NCI-H2196 treated with DMSO at 0.1 percent for 48 hours (cell line): ENCODE measurements around the gene ZNF469.
"Not testable (repeated sequence)": the region's sequence is repeated elsewhere in the genome, so short reads cannot be mapped to it uniquely, and the experiment has no call there.

ENCODE experiments used
- DNase-seq: peaks from one replicate; lab custom pipeline; 2025; ENCODE audit not compliant: unreplicated experiment; lab: John Stamatoyannopoulos, UW

Gene ZNF469

DNA sequence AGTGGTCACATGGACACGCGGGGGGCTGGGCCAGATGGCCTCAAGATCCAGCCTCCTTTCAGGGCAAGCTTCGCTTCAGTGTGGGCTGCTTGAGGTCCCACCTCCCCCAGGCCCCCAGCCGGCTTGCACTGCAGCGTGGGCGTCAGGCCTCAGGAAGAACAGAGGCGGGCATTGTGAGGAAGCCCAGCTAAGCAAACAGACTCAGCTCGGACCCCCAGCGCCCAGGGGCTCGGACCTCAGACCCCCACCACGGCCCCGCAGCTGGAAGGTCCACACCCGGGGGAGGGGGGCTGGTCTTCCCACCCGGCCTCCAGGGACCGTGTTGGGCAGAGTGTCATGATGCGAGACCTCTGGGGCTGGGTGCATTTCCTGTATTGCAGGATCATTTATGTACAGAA lies 24.7 kb upstream of the ZNF469 start:
- DNase-seq: no peak

DNA sequence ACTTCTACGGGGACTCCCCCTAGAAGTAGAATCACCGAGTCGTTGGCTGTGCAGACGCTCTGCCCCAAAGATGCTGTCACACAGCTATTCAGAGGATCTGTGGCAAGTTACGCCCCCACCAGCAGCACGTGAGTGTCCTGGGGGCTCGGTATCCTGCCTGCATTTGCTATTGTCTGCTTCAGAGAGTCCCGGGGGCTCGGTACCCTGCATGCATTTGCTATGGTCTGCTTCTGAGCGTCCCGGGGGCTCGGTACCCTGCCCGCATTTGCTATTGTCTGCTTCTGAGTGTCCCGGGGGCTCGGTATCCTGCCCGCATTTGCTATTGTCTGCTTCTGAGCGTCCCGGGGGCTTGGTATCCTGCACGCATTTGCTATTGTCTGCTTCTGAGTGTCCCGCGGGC lies 23.8 kb upstream of the ZNF469 start:
- DNase-seq: no peak

- DNase-seq: not testable (repeated sequence)
Observed at GRCh38 chr16:88360401-88360800, 22.4 kb upstream of the ZNF469 start.

GRCh38 chr16:88360999-88361398 lies 21.8 kb upstream of the ZNF469 start:
- no peak for DNase-seq

DNA sequence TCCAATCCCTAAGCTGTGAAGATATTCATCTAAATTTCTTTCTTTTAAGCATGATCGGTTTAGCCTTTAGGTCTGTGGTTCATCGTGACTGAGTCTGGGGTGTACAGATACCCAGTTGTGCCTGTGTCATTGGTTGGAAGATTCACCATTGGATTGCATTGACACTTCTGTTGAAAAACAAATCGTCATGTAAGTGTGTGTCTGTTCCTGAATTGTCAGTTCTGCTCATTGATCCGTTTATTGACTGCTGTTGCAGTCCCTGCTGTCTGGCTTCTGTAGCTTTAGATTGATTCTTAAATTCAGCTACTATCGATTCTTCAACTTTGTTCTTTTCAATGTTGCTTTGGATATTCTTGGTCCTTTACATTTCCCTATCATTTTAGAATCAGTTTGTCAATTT lies 21.0 kb upstream of the ZNF469 start:
- no peak for DNase-seq

DNA sequence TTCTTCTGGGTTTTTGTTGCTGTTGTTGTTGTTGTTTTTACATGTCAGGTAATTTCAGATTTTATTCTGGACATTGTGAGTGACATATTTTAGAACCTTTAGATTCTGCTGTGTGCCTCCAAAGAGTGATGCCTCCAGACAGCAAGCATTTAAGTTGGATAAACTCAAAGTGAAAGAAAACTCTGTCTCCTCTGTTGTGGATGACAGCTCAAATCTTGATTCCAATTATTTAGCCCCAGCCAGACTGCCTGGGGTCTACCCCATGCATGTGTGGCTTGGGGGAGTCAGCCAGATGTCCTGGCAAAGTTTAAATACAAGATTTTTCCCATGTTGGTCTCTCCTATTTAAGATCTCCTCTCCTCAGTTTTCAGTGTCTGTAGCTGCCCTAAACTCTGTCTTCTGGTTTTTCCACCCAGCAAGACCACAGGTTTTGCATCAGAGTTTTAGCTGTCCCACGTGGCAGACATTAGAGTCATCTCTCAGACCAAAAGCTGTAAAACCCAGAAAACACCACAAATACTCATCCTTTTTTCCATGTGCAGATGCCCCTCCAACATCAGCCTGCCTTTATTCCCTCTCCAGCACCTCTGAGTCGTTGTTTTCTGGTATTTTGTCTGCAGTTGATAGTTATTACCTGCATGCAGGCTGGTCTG lies 19.4 kb upstream of the ZNF469 start:
- DNase-seq: no peak

GRCh38 chr16:88365244-88365865 lies 17.4 kb upstream of the ZNF469 start:
- no peak for DNase-seq

DNA sequence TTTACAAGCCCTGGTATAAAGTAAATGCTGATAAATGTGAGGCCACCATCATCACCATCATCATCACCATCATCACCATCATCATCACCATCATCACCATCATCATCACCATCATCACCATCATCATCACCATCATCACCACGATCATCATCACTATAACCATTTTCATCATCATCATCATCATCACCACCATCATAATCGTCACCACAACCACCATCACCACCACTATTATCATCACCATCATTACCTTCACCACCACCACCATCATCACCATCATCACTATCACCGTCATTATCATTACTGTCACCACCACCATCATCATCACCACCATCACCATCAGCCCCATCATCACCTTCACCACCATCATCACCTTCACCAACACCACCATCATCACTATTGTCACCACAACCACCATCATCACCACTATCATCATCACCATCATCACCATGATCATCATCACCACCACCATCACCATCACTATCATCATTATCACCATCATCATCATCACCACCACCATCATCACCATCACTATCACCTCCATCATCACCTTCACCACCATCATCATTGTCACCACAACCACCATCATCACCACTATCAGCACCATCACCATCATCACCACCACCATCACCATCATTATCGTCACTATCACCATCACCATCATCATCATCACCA lies 16.6 kb upstream of the ZNF469 start:
- no peak for DNase-seq

- no peak for DNase-seq
Observed at GRCh38 chr16:88366704-88367047, 16.1 kb upstream of the ZNF469 start.

GRCh38 chr16:88367560-88367959 lies 15.2 kb upstream of the ZNF469 start:
- DNase-seq: no peak

DNA sequence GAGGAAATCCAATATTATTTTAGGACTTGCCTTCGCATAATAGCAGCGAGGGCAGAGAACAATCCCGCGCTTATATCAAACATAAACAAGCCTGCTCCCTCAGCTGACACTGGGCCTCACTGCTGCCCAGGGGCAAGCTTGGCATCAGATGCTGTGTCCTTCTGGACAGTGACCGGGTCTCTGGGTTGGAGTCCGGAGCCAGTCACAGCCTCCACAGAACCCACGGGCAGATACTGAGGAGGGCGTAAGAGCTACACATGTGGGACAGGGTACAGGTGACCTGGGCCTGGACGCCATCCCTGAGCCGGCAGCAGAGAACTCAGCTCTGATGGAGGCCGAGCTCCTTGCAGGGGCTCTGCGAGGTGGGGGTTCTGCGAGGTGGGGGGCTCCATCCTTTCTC lies 14.7 kb upstream of the ZNF469 start:
- DNase-seq: no peak

- no peak for DNase-seq
Observed at GRCh38 chr16:88368994-88369393, 13.8 kb upstream of the ZNF469 start.

- DNase-seq: no peak
Observed at GRCh38 chr16:88369447-88370008, 13.2 kb upstream of the ZNF469 start.

- no peak for DNase-seq
Observed at GRCh38 chr16:88370365-88370764, 12.4 kb upstream of the ZNF469 start.

DNA sequence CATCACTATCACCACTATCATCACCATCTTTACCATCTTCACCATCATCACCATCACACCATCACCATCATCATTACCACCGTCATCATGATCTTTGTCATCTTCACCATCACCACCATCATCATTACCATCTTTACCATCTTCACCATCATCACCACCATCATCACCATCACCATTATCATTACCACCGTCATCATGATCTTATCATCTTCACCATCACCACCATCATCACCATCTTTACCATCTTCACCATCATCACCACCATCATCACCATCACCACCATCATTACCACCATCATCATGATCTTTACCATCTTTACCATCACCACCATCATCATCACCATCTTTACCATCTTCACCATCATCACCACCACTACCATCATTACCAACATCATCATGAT lies 10.2 kb upstream of the ZNF469 start:
- no peak for DNase-seq

DNA sequence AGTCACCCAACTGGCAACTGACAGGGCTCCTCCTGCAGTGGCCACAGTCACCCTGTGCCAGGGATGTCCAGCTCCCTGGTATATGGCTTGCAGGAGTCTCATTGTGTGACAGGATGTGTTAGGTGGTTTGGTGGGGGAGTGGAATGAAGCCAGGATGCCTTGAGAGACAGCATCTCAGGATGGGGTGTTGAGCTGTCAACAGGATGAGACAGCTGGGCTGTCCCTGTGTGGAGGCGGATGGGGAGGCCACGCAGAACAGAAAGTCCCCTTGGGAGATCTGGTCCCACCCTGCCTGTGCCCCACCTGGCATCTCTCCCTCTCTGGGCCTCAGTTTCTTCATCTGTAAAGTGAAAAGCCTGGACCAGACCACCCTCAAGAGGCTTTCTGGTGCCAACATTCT lies 9.5 kb upstream of the ZNF469 start:
- no peak for DNase-seq

- no peak for DNase-seq
Observed at GRCh38 chr16:88373927-88374492, 8.7 kb upstream of the ZNF469 start.

DNA sequence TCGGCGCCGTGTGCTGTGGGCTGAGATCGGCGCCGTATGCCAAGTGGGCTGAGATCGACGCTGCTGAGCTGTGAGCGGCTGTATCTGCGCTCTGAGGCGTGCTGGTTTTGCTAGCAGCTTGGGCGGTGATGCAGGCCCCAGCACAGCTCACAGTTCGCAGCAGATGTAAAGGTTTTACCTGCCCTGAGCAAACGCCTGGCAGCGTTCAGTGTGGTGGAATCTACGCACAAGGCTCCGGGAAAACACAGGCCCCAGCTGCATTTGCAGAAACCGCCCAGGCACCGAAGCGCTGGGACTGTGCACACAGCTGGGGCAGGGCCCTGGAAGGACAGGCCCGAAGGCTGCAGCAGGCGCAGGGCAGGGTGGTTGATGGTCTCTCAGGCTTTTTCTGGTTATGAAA lies 8.0 kb upstream of the ZNF469 start:
- DNase-seq: no peak

- DNase-seq: no peak
Observed at GRCh38 chr16:88375236-88375975, 7.4 kb upstream of the ZNF469 start.

DNA sequence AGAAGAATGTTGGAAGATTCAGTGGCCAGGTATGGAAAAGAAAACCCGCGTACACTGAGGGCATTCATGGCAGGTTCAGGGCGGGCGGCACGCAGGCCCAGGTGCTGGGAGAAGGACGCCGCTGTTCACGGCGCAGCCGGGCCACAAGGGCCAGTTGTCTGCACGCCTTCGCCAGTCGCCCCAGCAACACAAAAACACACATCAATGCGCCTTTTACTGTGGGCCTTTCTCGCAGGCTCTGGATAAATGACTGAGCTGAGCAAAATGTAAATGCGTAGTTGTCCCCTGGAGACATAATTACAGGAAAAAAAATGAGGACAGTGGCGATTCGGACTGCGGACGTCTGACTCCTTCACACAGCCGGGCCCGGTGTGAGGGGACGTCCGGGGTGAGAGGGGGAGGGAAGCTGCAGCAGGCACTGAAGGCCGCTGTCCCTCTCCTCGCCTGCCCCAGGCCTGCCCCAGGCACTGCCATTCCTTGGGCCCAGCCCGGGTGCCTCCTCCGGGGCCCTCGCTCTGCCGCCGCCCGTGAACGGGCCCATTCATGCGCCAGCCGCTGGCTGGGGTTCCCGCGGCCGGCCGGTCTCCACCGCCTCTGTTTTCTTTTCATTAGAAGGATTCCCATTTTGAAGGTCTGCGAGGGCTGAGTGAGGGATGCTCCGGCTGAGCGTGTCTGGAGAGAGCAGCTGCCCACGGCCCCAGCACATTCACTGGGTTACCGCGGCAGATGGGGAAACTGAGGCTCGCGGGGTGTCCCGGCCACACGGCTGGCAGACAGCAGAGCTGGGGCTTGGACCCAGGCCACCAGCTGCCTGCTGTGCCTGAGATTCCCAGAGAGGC lies 6.5 kb upstream of the ZNF469 start:
- no peak for DNase-seq
